Measurements from ENCODE around the gene CCDC74B.
"Not testable (repeated sequence)": the region's sequence is repeated elsewhere in the genome, so short reads cannot be mapped to it uniquely, and the experiment has no call there.

Gene CCDC74B

GRCh38 chr2:130158631-130159030 is 13.7 kb upstream of the CCDC74B start:
- no peak for TF ChIP-seq CTCF (conservative IDR thresholded peaks at IDR 0.05; ENCODE audit: low read depth, low read length)
- H3K4me3 ChIP-seq (ENCODE audit: low read length): no peak overlapping the region
- DNase-seq (ENCODE audit: low read depth): no peak

GRCh38 chr2:130157825-130158514 is 13.1 kb upstream of the CCDC74B start:
- DNase-seq (ENCODE audit: low read depth); H3K4me3 ChIP-seq (ENCODE audit: low read length): not testable (repeated sequence)

- not testable (repeated sequence) for DNase-seq (ENCODE audit: low read depth); H3K4me3 ChIP-seq (ENCODE audit: low read length)
These were observed 12.4 kb upstream of the CCDC74B start for GRCh38 chr2:130157354-130157753.

- H3K4me3 ChIP-seq (ENCODE audit: low read length): no peak overlapping the region
- DNase-seq (ENCODE audit: low read depth): no peak
- TF ChIP-seq CTCF (conservative IDR thresholded peaks at IDR 0.05; ENCODE audit: low read depth, low read length): no peak
These were observed 11.7 kb upstream of the CCDC74B start for GRCh38 chr2:130156624-130157004.

- peak; percentile 70 for TF ChIP-seq CTCF (conservative IDR thresholded peaks at IDR 0.05; ENCODE audit: low read depth, low read length)
- not testable (repeated sequence) for H3K4me3 ChIP-seq (ENCODE audit: low read length)
- DNase-seq (ENCODE audit: low read depth): peak; percentile 23
These were observed 11.2 kb upstream of the CCDC74B start for GRCh38 chr2:130155956-130156623.

- DNase-seq (ENCODE audit: low read depth): no peak
- no peak overlapping the region for H3K4me3 ChIP-seq (ENCODE audit: low read length)
- no peak for TF ChIP-seq CTCF (conservative IDR thresholded peaks at IDR 0.05; ENCODE audit: low read depth, low read length)
These were observed 10.2 kb upstream of the CCDC74B start for GRCh38 chr2:130154773-130155765.

GRCh38 chr2:130154423-130154770 is 9.5 kb upstream of the CCDC74B start:
- H3K4me3 ChIP-seq (ENCODE audit: low read length); DNase-seq (ENCODE audit: low read depth): not testable (repeated sequence)

- DNase-seq (ENCODE audit: low read depth); H3K4me3 ChIP-seq (ENCODE audit: low read length): not testable (repeated sequence)
These were observed 9.0 kb upstream of the CCDC74B start for GRCh38 chr2:130153721-130154422.

All from retinal pigment epithelial cell (primary cell).